CD4-positive, alpha-beta T cell treated with Interferon alpha-2 for 1 hour (primary cell): Measurements from ENCODE around the gene TSHZ2.
"Not testable (repeated sequence)": the region's sequence is repeated elsewhere in the genome, so short reads cannot be mapped to it uniquely, and the experiment has no call there.

Experiments
- DNase-seq, 2 donors: peaks; one replicate each; pipeline ENCODE4 v3.0.0-alpha.2; 2020 to 2022

TSHZ2 gene

DNA sequence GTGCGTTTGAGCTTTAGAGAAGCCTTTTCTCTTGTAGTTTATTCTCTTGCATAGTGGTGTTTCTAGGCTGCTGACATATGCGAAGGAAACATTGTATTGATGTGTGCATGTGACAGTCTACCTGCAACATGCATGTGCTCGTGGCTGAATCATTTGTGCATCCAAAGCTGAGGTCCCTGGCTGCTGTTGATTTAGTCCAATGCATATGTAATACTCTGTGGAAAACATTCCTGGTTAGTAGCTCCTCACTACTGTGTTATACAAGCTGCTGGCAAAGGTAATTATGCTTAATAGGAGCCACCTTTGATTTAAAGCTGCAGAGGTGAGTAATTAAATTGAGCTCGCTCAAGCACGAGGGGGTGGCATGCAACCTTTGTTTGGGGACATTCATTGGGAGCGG, 24.5 kb downstream of the TSHZ2 start:
- no peak for DNase-seq

GRCh38 chr20:52998268-52998667, 26.1 kb downstream of the TSHZ2 start:
- no peak for DNase-seq

- no peak for DNase-seq
Measured at GRCh38 chr20:52999040-52999439, 26.9 kb downstream of the TSHZ2 start.

DNA sequence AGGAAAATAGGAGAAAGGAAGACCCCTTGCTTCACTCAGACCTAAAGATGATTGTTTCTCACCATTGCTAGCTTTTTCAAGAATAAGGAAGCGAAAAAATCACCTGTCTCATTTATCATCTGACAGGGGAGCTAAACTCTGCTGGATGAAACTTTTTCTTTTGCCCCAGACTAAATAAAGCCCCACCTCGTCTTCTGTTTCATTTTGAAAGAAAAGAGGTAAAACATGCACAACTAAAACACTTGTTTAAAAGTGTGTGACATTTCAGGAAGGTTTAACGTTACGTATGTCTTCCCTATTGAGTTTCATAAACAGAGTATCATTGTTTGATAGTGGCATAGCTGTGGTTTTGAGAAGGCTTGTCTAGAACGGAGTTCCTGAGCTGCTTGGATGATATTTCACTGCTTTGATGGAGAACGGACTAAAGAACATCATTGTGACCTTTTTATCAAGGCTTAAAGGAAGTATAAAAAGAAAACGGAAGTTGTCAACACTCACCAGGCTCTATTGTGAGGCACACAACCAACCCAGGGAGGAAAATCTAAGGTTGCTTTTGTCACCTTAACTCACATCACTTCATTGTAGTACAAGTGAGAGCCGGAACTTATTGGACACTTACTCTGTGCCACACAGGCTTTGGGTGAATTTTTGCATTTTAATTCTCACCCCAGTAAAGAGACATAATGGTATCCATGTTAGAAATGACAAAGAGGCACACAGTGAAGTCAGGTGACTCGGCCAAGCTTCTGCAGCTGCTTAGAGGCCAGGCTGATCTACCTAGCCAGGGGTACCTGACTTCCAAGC, 29.5 kb downstream of the TSHZ2 start:
- DNase-seq = peak; percentile 2 to 45

DNA sequence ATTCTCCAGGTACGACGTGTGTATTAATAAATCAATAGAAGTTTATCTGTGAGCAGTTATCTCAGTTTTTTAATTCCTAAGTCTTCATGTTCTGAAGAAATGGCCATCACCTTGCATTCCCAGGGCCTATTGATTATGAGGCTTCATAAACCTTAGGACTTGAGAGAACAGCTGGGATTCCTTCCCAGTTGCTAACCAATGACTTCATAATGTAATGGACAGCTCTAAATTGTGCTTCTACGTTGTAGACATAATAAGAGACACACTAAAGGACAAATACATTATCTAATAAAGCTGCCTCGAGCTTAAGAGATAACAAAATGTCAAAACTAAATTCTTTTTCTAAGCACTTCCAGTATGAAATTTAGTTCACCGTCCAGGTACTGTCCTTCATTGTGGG, 30.6 kb downstream of the TSHZ2 start:
- no peak for DNase-seq

DNA sequence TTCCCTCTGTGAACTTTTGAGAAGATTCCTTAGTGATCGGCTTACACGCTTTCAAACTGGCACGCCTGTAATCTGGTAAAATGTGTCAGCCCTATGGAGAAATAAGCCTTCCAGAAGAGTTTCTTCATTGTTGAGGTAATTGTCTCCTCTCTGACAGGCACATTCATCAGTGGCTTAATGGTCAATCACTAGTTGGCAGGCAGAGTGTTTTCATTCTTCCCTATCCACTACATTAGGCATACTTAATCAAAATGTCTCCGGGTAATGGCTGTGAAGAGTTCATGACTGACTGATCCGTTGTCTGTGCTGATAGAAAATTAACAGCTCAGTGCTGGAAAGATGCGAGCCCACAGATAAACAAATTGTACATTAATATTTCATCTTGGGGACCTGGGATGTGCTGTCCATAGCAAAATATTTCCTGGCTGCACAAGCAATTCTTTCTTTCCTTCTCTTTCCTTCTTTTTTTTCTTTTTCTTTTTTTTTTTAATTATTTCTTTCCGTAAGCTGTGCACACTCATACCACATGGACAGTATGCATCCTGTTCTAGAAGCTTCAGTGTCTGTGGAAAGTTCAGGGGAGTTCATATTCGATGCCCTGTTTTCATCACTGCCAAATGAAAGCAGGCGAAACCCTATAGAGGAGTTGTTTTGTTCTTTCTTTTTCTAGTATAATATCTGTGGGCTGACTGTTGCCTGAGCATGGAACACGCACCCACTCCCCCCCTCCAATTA, 31.4 kb downstream of the TSHZ2 start:
- DNase-seq = no peak

DNA sequence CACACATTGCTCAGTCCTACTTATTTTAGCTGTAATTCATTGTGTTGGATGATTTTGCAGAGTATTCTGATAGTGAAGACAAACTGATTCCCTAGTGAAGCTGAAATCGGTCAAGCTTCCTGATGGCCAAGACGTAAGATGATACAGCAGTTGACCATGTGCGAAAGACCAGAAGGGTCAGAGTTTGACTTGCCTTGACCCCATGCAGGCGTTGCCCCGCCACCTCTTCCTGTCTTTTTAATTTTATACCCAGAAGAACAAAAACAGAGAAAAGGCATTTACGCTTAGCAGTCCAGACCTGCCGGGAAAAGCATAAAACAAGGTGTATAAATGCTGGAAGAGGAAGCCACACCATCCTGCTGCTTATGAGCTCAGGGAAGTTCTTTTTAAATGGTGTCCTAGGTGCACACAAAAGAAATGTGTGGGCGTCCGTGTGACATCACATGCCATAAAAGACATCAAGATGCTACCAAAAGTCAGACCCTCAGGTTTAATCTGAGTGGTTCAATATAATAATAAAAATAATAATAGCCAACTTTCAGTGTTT, 32.2 kb downstream of the TSHZ2 start:
- DNase-seq = no peak

- DNase-seq = no peak
Measured at GRCh38 chr20:53009979-53010735, 38.0 kb downstream of the TSHZ2 start.

DNA sequence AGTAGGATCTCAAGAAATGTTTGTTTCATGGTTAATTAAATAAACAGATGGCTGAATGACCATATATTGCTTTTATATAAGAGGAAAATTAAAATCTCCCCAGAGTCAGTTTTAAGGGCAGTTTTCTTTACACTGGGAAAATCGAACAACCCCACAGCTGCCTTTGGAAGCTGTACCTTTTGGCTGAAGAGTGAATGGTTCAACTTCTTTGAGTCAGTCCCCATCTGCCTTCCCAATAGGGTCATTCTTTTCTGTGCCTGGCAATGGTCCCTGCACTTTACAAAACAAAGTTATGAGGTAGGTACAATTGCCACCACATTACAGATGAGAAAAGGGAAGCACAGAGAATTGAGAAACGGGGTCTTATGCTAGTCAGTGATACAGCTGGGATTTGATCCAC, 39.5 kb downstream of the TSHZ2 start:
- DNase-seq = no peak

DNA sequence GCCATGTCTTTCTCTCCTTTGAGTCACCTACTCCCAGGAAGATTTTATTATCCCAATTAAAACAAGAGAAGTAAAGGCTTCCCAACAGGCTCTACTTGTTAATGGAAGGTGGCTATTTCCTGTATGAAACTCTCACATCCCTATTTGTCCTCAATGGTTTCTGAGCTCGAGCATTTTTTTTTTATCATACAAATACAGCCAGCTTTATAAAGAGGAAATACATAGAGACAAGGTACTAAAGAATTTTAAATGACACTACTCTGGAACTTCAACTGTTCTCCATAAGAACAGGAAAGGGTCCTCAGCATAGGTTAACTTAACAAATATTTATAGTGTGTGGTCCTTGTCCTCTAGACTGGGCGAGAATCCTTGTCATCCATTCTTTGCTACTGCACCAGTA, 41.0 kb downstream of the TSHZ2 start:
- no peak for DNase-seq

GRCh38 chr20:53013847-53014246, 41.7 kb downstream of the TSHZ2 start:
- no peak for DNase-seq

DNA sequence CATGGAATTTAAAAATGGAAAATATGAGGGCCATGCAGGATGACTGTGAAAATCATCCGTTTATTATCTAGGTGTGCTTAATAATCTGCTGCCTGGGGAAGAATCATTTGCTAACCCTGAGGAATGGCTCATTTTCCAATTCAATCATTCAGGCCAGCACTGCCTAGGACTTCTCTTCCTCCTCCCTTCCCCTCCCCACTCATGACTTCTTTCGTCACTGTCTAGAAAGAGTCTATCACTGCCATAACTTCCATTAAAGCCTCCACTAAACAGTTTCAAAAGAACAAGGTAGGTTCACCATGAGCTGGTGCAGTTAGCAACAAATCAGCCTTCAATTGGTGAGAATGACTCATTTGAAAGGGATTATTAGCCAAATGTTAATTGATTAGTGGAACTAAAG, 43.9 kb downstream of the TSHZ2 start:
- DNase-seq = no peak

- no peak for DNase-seq
Measured at GRCh38 chr20:53016534-53017042, 44.4 kb downstream of the TSHZ2 start.

- DNase-seq = no peak
Measured at GRCh38 chr20:53017206-53017605, 45.0 kb downstream of the TSHZ2 start.

GRCh38 chr20:53019464-53019863, 47.3 kb downstream of the TSHZ2 start:
- DNase-seq = no peak

GRCh38 chr20:53020376-53020775, 48.2 kb downstream of the TSHZ2 start:
- no peak for DNase-seq

DNA sequence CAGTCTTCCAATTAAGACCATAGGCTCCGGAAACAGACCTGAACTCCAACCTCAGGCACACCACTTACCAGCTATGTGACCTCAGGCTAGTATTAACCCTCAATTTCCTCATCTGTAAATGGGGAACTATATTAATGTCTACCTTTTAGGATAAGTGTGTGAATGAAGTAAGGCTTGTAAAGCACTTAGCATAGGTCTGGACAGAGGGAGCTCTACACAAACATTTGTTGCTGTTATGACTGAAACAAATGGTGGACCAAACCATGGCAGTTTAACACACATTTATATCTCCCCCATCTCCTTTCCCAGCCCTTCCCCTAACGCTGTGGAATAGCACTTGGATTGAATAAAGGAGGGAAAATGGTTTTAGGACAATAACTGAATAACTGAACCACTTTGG, 48.7 kb downstream of the TSHZ2 start:
- no peak for DNase-seq

DNA sequence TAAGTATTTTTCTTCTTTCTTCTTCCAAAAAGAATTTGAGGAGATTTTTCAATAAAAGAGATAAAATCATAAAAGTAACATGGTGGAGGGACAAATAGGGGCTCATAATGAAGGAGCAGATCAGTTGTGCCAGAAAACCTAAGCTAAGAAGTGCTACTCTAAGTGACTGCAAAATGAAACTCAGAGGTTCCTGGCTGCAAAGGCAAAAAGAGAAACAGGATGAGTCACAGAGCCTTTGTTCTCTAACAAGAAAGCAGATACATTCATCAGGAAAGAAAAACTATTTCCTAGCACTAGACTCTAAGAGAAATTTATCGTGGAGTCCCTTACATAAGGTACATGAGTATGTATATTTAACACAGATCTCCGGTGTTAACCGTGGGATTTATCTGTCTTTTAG, 49.8 kb downstream of the TSHZ2 start:
- DNase-seq = peak in 1 of 2 donors; percentile 54

DNA sequence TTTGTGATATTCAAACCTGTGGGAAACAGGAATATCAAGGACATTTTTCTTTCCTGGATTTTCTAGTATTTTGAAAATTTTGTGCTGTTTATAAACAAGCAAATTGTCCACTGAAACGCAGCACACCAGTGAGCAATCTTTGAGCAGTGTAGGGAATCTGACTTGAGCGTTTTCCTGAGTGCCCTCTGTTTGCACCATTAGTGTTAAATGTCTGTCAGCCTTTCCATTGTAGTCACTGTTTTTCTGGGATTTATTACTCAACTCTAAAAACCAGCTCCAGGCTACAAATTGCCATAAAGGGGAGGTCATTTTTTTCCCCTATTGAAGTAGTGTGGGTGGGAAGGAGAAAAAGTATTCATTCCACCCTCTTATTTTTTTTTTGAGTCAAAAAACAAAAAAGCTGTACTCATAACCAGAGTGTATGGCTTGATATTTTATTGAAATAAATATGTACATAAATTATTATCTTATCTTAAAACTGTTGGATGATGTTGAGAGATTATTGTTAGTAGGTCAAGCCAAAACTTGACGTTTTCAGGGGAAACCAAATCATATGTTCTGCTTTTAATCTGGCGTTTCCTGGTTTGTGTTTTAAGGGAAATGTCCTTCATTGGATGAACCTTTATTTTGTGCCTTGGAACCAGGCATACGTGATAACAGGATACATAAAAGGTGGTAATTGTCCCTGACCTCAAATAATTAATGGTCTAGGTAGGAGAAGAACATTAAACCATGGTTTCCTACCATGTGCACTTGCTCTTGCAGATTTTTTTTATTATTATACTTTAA, 51.8 kb downstream of the TSHZ2 start:
- no peak for DNase-seq

DNA sequence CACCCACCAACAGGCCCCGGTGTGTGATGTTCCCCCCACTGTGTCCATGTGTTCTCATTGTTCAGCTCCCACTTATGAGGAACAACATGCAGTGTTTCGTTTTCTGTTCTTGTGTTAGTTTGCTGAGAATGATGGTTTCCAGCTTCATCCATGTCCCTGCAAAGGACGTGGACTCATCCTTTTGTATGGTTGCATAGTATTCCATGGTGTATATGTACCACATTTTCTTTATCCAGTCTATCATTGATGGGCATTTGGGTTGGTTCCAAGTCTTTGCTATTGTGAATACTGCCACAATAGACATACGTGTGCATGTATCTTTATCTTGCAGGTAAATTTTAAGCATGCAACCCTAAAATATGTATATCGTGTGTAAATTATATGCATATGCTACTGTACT, 52.5 kb downstream of the TSHZ2 start:
- DNase-seq = not testable (repeated sequence)

DNA sequence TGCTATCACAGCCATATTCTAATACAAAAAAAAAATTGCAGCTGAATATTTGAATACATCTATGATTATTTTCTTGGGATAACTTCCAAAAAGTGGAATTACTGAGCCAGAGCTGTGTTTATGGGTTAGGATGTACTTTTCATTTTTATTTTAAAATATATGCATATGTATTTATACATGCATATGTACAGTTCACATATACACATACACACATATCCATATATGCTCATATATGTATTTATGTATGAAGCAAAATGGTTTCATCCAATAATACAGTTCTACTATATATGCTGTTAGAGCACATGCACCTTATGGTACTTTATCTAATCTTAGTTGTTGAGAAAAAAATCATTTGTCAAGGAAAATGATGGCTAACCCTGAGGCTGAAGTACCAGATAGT, 54.9 kb downstream of the TSHZ2 start:
- no peak for DNase-seq

DNA sequence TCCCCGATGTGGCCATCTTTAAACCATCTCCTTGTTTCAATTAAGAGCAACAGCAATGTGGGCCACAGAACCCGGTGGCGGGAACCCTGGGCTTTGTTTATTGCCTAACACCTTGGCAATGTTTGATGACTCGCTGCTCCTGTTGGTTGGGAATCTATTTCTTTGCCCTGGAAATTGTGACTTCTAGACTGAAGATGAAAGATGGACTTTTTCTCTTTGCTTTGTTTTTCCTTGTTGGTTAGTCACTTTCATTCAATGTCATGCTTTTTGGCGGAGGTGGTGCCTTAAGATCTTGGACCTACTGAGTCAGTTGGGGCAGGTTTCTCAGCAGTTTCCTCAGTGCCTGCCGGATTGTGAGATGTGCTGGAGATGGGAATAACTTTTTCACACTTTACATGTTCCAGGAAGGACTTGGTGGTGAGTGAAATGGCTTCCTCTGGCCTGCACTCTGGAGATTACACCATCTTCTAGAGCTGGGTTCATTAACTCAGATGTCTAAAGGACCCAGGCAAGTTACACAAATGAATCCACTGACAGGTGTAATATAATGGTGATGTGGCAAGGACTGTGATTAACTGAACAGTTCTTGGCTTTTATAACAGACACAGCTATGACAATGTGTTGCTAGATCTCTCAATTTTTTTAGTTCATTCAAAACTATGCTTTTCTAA, 56.3 kb downstream of the TSHZ2 start:
- DNase-seq = no peak
